ENCODE data around the gene FAM25G.

FAM25G gene

GRCh38 chr10:47445720-47446119 is 45.8 kb downstream of the FAM25G start:
- no peak for DNase-seq

DNA sequence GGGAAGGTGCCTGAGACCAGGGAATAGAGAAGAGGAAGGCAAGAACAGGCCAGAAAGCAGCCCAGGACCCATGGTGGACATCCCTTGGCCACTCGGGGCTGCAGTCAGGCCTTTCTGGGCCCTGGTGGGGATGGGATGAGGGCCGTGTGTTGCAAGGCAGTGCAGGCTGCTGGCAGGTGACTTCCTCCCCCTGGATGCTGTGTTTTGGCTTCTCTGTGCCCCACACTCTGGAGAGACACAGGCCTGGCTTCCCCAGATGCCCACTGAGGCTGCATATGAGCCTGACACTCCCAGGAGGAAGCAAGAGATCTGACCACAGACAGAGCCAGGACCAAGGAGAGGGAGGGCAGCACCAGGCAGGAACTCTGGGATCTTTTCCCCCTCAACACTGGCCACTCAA is 47.5 kb downstream of the FAM25G start:
- DNase-seq = no peak

DNA sequence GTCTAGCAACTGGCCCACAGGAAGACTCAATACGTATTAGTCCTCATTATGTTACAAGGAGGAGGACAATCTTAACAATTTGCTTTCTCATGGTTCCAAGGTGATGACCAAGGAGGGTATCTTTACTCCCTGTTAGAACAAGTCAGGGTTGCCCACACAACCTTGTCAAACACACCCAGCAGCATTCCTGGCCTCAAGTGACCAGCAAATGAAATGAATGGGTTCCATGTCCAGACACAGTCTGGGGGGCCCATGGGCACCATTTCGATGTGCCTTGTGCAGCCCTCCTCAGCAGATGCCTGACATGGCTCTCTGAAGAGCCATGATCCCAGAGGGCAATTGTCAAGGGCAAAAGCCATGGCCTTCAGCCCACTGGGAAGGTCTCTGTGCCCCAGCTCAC is 48.4 kb downstream of the FAM25G start:
- DNase-seq = no peak

DNA sequence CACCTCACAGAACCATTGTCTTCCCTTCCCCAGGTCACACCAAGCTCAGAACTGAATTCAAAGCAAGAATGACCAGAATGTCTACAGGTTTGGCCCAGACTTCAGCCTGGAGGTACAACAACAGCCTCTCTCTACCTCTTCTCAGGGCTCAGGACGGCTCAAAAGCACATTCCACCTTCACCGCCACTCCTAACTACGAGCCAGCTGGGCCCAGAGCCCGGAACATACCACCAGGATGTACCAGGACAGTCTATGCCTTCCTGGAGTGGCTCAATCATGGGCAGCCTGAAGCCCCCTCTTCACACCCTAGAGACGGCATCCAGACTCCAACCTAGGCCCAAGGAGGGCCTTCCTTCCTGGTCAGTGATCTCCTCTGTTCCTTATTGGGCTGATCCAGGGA is 49.1 kb downstream of the FAM25G start:
- no peak for DNase-seq

DNA sequence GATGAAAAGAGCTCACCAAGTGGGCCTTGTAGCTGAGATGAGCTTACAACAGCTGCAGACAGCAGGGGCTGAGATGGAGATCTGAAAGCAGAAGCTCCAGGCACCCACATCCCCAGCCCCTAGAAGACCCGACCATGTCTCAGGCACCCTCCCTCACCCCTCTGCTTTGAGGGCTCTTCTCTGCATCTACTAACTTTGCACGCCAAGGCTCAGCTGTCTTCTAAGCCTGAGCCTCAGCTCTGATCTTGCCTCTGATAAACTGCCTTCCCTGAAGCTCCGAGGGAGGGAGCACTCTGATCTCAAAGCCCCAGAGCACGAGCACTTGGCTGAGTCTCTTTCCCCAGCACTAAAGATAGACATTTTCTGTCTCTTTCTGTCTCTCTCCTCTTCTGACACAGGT is 49.6 kb downstream of the FAM25G start:
- DNase-seq = no peak

- DNase-seq = no peak
Observed at GRCh38 chr10:47440207-47440606, 51.3 kb downstream of the FAM25G start.

GRCh38 chr10:47438857-47439474 is 52.5 kb downstream of the FAM25G start:
- no peak for DNase-seq

Measured in NCI-H1436 (cell line).